ENCODE results near the gene C1orf116.

The C1orf116 gene

DNA sequence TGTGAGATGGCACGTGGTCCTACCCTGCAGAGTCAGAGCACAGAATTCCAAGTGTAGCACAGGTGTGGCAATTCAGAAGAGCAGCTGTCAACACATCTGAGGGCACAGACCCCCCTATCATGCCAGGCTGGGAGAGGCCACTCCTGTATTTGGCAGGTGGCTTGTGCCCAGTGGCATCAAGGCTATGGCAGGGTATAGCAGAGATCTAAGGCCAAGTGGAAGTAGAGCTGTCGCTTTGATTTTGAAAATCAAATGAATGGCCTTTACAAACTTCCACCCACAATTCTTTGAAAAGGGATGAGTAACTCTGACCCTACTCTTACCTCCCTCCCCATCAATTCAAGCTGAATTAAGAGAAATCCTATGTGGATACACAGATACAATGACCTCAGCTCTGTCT, 13.4 kb downstream of the C1orf116 start:
- DNase-seq, result no peak

DNA sequence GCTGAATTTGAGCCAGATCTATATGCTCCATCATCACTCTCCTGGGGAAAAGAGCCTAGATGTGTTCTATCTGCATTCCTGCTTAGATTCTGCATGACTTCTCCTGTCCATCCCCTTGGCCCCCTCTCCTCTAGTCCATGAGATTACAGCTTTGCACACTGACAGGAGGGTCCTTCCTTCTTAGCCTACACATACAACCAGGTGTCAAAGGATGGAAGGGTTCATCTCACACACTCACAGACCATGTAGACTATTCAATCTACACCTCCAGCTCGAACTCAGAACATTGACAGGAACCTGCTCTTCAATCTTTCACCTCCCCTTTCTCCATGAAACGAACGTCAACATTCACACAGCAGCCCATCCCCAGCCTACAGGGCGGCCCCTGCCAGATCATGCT, 13.8 kb downstream of the C1orf116 start:
- no peak for DNase-seq

DNA sequence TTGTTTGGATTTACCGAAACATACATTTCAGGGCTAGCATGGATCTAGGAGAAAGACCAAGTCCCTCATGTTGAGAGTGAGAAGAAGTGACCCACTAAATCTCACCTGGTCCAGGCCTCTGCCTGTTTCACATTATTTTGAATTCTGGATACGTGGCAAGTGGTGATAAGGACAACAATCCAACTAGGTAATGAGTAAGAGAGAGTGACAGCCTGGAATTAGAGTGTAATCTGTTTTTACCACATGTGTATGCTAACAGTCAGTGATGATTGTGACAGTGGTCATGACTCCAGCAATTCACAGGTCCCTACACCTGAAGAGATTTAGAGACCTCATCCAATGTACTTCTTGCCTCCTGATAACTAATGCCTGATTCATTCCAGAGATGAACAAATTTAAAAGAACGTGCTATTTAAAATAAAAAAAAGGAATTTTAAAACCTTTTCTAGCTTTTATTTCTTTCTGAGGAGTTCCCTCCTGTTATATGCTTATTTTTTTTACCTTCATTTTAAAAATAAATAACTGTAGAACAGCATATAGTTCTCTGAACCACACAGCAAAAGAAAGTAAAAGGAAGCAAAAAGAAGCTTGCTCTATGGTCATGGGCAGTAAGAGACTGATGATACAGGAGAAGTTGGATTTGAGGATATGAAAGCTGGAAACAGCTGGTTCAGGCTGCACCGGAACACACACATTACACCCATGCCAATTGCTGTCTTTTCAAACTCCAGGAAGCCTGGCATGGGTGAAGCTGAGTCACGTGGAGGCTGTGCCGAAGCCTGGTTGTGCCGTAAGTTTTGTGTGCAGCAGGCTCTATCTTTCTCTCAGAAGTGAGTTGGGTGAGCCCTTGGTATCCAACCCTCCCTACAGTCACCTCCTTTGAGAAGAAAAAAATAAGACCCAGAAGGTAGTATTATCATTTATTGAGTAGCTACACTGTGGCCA, 14.7 kb downstream of the C1orf116 start:
- peak in 1 of 2 donors; percentile 25 for DNase-seq

DNA sequence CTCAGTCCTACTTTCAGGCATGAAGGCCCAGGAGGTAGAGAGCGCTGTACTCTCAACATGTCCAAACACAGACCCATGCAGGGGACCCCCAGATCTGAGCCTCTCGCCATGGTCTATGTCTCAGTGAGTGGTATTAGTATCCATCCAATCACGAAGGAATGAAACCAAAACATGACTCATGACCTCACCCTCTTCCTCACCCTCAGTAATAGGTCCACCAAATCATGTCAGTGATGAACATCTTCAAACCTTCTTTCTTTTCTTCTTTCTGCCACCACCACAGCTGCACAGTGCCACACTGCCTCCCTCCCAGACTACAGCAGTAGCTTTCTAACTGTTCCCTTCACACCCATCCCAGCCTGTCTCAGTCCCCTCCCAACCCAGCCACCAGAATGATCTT, 16.8 kb downstream of the C1orf116 start:
- no peak for DNase-seq

DNA sequence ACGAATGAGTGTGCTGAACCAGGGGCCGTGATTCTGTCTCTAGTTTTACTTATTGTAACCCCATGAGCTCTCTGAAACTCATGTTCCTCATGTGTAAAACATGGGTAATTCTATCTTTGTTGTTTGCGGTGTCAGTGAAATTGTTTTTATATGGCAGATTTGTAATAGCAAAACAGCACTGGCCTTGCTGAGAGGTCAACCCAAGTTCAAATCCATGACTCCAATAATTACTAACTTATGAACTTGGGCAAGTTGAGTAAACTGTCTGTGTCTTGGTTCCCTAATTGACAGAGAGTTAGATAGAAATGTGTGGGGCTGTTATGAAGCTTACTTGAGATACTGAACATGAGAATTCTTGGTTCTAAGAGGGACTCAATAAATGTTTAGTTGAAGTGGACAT, 17.8 kb downstream of the C1orf116 start:
- no peak for DNase-seq

DNA sequence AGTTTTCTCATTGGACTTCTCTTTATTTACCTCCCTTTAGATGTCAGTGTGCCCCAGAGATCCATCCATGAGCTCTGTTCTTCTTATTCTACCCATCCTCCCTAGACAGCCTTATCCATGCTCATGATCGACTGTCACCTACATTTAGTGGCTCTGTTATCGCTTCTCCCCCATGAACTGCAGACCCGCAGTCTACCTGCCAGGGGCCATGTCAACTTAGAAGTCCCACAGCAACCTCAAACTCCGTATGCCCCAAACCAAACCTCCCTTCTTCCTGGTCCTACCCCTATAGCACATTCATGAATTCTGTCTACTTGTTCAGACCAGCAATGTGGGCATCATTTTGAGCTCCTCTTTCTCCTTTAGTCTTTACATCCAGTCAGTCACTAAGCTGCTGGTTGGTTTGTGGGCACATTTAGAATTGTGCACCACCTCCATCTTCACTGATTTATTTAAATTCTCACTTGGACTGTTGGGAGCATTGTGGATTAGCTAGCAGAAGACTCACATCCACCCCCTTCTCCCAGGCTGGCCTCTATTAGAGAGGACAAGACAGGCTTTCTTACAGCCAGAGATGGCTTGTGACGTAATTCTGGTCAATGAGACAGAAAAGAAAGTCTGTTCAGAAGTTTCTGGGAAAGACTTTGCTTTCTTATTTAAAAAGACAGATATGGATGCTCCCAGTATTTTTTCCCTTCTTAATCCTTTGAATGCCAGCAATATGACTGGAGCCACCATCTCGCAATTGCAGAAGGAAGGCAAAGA, 19.1 kb downstream of the C1orf116 start:
- DNase-seq, result no peak

DNA sequence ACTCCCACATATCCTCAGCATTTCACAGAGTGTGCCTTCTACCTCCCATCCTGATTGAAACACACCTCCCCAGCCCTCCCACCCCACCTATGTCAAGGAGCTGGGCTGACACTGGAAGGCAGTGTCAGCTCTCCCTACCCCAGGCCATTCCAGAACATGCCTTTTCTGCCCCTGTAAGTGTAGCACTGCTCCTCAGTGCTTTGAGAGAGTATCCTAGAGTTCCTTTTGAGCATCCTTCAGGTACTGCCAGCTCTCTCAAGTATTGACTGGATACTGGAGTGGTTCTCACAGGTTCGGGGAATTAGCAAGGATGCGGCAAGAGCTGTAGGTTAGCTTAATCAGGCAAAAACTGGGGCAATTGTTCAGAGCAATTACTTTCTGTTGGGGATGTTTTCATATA, 21.8 kb downstream of the C1orf116 start:
- DNase-seq, result no peak

DNA sequence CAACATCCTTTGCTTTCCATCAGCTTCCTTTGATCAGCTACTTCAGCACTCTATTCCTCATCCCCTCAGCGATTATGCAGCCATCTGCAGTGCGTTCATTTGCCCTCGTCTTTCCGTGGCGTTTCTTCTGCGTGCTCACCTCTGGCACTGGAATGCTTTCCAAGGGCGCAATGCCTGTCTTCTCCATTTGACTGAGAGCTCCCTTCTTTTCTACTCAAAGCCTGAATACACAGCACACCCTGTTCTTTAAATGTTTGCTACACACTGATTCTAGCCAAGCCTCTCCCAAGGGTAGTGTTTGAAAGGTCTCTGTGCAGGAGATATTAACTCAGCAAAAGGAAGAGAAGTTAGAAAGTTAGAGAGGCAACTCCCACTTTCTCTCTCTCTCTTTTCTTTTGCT, 22.6 kb downstream of the C1orf116 start:
- DNase-seq, result no peak

DNA sequence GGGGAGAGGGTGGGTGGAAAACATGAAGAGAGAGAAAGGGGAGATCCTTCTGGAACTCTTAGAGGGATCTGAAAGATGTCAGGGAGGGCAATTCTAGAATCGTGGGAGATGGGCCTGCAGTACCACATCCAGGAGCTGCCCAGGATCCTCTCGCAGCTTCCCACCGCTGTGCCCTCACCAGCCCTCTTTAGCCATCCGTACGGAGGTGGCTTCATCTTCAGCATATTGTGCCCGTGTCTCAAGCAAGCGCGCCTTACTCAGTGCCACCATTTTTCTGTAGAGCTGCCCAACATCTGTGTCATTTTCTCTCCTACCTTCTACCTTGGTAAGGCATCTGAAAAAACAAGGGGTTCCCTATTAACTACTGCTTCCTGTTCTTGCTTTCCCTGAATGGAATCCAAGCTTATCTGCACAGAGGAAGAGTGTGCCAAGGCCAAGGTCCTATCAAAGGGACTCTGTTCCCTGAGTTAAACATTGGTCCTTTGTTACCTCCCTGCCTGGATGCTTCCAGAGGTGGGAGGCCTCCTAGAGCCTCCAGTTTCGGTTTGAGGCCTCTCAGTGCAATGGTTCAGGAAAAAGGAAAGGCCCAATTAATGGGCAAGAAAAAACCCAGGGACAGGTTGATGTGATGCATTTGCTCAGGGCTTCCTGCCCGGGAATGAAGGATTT, 23.2 kb downstream of the C1orf116 start:
- DNase-seq, result no peak

DNA sequence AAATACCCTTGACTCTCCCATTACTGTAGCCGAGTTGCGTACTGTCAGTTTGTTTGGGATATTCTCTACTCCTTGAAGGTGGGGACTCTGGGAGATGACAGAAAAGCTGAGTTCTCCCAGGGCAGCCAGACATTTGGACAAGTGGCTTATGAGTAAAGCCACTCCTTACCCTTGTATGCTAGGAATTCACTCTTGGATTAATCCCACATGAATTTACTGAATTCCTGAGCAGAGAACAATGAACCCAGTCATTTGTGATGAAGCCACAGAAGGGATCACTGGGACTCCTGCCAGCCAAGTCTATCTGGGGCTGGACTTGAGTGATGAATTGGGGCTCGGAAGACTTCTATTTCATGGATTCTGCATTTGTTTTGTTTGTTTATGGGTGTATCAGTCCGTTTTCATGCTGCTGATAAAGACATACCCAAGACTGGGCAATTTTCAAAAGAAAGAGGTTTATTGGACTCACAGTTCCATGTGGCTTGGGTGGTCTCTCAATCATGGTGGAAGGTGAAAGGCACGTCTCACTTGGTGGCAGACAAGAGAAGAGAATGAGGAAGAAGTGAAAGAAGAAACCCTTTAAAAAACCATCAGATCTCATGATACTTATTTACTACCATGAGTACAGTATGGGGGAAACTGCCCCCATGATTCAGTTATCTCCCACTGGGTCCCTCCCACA, 25.1 kb downstream of the C1orf116 start:
- DNase-seq, result no peak

DNA sequence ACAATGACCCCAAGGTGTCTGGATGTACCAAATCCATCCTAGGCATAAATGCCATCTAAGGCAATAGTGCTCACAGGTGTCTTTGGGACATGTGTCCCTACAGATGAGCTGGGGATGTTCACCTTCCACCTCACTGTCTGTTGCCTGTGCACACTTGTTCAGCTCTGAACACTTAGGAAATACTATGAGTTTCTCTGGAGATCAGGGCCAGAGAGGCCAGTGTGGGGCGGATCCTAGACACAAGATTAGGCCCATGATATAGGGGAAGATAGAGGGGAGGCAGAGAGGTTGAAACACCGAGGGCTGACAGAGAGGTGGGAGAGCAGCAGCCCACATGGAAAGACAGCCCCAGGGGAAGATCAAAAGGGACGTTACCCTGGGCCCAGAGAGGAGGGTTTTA, 25.6 kb downstream of the C1orf116 start:
- DNase-seq, result no peak

DNA sequence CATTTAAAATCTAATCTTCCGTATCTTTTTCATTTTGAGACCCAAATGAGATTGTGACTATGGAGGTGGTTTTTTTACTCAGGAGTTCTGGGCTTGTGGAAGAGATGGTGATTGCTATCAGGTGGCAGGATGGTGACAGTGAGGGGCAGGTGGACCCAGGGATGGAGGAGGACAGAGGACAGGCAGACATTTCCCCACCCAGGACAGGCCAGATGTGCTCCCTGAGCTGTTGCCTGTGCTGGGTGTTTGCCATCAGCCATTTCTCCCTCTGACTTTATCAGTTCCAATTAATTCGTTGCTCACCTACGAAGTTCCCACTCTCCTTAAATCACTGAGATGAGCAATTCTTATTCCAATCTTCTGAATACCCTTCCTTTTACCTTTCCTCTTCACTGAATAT, 26.5 kb downstream of the C1orf116 start:
- no peak for DNase-seq

DNA sequence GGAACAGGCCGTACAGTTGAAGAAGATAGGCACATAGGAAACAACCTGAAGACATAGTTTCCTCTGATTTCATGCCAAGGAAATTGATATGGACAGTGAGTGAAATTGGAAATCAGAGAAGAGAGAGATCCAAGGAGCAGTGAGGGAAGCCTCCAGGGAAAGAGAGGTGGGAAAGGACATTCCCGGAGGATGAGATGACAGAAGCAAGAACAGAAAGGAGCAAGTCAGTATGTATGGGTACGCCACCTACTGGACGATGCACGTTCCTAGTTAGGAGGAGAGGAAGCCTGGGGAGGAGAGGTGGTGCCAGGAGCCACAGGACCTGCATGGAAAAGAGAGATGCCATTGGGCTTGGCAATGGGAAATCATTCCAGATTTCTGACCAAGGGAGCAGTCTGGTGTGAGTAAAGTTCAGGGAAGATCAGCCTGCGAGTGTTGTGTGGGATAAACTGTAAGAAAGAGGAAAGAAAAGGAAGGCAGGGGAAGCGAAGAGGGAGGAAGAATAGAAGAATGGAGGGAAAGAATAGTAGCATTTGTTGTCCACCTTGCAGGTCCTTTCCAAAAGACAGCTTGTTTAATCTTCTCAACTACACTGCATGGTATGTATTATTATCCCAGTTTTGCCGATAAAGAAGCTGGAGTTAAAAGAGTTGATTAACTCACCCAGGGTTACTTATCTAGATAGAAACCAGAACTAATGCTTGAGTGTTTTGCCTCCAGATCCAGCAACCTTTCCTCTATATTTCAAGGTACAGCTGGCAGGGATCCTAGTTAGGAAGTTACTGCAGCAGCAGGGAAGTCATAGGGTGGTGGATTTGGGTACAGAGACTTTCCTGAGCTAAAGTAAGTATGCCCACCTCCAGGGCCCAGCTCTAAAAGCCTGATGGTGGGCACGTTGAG, 27.4 kb downstream of the C1orf116 start:
- DNase-seq, result peak in 1 of 2 donors; percentile 32

DNA sequence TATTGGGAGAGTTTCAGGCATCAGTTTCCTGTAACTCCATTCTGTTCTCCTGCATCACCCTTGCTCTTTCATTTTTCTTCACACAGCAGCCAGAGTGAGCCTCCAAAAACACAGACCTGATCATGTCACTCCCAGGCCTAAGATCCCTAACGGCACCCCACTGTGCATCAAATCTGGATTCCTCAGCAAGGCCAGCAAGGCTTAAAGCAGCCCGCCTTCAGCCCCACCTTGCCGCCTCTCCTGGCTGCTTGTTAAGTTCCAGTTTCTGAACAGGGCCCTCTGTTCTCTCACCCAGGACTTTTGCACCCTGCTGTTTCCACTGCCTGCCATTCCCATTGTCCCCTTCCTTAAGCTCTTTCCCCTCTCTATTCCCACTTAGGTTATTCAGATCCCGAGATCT, 29.3 kb downstream of the C1orf116 start:
- DNase-seq, result no peak

DNA sequence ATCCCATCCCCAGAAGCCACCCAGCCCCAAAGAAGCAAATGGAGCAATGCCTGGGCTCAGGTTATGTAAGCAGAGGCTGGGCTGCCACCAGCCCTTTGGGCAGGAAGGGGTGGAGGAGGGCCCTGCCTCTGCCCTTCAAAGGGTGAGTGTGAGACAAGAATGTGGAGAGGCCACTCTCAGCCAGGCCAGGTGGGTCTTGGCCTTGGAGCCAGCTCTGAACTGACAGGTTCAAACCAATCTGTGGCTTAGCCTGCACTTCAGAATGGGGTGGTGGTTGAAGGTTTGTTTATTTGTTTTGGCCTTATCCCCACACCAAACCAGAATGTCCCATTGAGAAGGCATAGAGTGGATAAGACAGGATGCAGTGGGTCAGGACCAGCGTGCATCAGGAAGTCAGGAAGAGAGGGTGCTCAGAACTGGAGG, 29.8 kb downstream of the C1orf116 start:
- DNase-seq, result no peak

DNA sequence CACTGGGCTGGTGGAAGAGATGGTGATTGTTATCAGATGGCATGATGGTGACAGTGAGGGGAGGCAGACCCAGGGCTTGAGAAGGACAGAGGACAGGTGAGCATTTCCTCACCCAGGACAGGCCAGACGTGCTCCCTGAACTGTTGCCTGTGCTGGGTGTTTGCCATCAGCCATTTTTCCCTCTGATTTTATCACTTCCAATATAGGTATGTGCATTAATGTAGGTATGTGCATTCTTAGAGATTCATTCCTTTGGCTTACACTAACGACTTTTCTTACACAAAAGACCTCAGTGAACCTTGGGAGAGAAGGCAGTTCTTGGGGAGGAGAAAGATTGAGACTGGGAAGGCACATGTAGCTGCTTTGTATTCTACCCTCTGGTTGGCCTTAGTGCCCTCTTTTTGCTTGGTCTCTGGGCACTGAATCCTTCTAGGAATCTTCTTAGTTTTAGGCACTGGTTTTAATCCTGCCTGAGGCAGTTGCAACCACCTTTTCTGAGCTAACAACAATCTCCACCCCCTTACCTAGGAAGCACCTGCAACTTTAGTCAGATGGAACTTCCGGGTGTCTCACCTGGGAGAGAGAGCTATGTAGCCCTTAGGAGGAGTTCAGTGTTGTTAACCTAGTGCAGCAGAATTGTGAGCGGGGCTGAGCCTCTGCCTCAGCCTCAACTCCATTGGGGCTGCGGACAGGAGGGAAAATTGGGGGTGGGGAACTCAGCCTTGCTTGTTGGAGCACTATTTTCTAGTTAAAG, 30.9 kb downstream of the C1orf116 start:
- DNase-seq, result no peak

DNA sequence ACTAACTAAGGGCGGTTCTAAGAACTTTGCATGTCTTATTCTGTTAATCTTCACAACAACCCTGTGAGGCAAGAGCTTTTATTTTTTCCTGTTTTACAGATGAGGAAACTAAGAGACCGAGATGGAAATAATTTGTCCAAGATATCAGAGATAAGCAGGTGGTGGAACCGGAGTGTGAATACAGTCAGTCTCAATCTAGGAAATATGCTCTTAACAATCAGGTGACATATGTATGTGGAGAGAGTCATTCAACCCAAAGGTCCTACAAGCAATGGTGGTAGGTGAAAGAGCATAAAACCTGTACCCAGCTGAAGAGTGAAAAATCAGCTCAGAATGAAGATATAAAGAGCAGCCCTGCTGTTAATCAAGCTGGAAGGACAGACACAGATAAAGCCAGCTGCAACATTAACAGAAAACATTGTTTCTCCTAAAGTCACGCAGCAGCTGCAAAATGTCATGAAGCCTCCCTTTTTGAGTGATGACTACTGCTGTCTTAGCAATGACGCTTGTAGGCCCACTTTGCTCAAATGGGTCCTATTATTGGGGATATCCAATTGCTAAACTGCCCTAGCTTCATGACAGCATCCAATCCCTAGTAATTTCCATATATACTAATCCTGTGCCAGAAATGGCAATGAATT, 31.8 kb downstream of the C1orf116 start:
- DNase-seq, result no peak

DNA sequence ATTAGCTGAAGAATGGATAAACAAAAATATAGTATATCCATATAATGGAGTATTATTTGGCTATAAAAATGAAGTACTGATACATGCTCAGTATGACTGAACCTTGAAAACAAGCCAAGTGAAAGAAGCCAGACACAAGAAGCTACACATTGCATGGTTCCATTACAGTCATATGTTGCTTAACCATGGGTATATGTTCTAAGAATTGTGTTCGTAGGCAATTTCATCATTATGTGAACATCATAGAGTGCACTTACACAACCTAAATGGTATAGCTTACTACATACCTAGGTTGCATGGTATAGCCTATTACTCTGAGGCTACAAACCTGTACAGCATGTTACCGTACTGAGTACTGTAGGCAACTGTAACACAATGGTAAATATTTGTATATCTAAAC, 33.7 kb downstream of the C1orf116 start:
- no peak for DNase-seq

DNA sequence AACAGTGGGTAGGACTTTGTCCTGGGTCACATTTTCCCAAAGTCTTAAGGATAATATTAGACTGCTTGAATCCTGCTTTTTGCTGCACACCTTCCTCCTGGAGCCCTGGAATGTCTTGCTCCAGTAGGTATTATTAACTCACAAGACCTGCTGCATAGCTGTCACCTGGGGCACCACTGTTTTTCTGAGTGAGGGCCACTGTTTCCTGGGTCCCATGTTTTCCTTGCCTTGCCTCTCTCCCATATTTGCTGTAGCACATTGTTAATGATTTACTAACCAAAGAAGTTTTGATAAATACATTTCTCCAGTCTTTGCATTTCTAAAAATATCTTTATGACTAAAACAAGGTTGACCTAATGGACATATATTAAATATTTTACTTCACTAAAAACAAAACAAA, 39.8 kb downstream of the C1orf116 start:
- no peak for DNase-seq

DNA sequence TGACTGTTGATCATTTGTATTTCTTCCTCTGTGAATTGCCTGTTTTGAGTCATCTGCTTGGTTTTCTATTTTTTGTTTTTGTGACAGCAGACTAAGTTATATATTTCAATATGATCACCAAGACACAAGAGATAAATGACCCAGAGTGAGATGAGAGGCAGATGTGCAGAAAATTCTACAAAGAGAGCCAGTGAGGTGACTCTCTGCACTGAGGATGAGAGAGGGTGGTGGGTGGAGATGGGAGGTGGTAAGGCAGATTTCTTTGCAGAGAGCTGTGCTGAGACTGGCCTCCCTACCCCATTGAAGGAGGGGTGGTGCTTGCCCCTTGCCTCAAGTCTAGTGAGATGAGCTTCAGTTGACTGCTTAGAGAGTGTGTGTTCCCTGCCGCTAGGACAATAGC, 44.7 kb downstream of the C1orf116 start:
- DNase-seq, result no peak

DNA sequence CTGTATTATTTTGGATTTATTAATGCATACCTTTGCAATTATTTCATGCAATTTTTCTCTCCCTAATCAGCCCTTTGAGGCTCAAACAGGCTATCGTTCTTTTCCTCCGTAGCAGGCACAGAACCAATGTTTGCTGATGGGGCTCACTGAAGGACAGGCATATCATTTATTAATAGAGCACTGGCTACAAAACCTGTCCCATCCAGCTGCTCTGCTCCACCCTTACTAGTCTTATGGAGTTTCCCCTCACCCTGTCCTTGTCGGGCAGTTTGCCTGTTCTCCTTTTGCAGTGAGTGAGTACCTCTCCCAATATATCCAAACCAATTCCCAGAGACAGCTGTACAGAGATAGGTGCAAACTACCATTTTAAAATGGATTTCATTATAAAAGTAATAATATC, 45.7 kb downstream of the C1orf116 start:
- no peak for DNase-seq

Data from hippocampal formation (tissue), 2 donors.